SIG-M5 treated with dmso at 0.1 percent for 504 hours (cell line): ENCODE results near the gene TEDDM1.
"Not testable (repeated sequence)": the region's sequence is repeated elsewhere in the genome, so short reads cannot be mapped to it uniquely, and the experiment has no call there.

Experiments
- DNase-seq: peaks from one replicate; lab custom pipeline; 2025; ENCODE audit not compliant: unreplicated experiment; lab: John Stamatoyannopoulos, UW

The TEDDM1 gene

DNA sequence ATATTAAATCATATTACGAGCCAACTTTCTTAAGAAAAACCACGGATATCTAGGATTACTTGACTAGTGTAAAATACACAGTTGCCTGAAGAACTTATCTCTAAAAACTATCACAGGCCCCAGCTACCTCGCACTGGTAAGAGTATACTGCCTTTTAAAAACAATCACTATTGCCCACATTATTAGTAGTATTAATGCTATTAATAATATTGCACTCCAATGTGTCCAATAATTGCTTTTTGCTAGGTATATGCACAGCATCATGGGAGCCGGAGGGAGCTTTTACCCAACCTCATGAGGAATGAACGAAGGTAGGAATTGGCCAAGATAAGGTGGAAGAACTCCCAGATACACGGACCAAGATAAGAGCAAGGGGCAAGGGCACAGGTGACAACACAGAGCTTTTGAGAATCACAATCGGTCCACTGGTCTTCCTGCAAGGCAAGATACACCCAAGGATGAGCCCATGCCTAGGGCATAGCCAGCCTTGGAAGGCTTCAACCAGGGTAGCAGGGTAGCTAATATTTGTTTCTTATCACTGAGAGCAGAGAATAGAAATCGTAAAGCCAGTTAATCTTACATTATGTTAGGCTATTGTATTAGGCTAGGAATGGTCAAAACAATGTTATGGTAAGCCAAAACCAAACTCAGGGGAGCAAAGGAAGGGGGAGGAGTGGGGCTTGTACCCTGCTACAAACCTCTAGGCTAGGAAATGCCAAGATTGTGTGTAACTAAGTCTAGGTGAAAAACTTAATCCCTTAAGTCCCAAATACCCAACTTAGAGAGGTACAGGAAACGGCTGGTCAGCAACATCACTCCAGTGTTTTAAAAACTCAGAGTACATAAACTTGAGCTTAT lies 18.3 kb downstream of the TEDDM1 start:
- DNase-seq, result no peak

DNA sequence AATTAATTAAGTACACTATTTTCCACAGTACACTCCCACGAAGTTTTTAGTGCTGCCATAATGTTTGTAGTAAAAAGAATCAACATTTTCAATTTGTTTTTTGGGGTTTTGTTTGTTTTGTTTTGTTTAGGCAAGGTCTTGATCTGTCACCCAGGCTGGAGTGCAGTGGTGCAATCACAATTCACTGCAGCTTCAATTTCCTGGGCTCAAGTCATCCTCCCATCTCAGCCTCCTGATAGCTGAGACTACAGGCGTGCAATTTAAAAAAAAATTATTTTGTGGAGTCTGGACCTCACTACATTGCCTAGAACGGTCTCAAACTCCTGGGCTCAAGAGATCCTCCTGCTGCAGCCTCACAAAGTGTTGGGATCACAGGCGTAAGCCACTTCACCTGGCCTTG lies 20.3 kb downstream of the TEDDM1 start:
- DNase-seq, result no peak

DNA sequence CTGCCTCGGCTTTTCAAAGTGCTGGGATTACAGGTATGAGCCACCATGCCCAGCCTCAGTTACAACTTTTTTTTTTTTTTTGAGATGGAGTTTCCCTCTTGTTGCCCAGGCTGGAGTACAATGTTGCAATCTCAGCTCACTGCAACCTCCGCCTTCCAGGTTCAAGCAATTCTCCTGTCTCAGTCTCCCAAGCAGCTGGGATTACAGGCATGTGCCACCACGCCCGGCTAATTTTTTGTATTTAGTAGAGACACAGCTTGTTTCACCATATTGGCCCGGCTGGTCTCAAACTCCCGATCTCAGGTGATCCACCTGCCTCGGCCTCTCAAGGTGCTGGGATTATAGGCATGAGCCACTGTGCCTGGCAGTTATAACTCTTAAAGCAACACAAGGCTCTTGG lies 20.7 kb downstream of the TEDDM1 start:
- DNase-seq, result not testable (repeated sequence)

DNA sequence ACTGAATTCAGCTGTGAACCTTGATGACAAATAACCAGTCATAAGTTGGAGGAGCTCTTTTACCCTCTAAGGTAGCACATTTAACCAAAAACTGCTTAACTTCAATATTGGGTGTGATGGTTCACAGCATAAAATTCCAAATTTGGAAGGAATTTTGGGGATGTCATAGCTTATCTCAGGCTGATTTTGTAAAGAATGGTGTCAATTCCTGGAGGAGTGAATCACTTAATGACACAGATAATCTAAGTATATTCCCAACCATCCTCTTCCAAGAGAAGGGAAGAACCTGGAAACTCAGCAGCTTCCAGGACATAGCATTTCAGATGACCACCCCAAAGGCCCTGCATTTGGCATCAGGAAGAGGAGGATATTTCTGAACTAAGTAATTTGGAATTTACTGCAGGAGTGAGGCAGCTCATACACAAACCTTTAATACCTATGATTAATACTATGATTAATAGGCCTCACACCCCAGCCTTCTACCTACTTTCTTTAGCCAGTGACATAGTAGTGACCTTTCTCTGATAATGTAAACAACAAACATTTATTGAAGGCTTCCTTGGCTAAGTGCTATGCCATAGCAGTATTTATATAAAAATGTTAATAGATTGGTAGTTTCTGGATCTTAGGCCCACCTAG lies 23.4 kb downstream of the TEDDM1 start:
- no peak for DNase-seq

DNA sequence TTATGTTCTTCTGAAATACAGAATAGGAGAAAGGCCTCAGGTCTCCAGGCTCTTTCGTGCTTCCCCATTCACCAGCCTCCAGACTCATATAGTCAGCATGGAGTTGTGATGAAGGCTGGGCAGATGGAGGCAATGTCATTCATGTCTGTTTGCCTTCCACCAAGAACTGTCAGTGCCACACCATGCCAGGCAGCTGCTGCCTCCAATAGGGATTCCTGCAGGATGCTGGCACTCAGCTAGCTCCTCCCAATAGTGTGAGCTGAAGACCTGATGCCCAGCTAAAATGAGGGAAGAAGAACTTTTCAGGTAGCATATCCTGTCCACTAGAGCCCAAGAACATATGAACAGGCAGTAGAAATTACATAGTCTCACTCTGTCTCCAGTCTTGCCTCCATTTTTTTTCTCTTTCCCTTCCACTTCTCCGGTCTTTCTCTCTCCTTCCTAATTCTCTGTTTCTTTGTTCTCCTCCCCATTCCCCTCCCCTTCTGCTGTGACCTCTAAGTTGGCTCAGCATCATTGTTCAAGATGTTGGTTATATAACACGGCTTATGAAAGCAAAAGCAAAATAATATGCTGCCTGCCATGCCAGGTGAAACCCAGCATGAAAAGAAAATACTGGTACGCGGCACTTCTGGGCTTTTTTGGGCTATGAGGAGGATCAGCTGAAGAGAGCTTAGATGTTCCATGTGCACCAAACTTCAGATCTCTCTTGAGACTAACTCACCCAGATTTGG lies 26.2 kb downstream of the TEDDM1 start:
- DNase-seq, result no peak

DNA sequence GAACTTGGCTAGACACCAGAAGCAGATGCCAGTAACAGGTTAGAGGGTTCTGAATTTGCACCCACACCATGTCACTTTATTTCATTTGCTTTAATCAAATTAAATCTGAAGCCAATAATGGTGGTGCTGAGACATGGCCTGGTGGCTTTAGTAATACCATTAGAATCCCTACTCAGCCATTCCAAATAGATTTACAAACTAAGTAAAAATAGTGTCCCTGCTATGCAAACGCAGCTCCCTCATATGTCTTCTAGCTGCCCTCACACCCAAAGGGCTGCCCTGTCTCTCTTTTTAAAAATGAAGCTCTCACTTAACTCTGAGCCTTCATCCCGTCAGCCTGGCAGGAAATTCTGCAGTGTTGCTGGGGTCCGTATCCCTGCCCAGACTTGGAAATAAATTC lies 29.9 kb downstream of the TEDDM1 start:
- DNase-seq, result no peak

DNA sequence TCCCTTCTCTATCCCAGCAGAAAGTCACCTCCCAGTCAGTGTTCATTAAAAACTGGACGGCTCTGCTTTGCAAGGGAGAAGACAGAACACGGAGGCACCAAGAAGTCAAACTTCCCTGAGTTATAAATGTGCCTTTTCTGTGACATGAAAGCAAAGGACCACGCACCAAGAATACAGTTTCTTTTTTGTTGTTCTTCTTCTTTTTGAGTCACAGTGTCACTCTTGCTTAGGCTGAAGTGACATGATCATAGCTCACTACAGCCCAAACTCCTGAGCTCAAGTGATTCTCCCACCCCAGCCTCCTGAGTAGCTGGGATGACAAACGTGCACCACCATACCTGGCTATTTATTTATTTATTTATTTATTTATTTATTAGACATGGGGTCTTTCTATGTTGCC lies 31.6 kb downstream of the TEDDM1 start:
- no peak for DNase-seq

DNA sequence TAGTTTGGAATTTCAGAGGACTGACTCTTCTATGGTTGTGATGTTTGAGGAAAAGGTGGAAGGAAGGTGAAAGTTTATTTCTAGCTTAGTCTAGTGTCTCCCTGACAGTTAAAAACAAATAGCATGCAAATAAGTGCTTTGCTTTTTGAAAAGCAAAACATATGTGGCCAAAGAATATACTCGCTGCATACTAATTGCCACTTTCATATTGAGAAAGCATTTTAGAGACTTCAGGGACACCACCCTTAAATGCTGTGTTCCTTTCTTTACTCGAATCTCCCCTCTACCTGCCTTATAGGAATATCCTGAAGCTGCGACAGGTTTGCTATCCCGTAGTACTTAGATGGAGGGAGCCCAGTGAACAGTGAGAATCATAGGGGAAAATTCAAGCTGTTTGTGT lies 32.1 kb downstream of the TEDDM1 start:
- DNase-seq, result no peak

DNA sequence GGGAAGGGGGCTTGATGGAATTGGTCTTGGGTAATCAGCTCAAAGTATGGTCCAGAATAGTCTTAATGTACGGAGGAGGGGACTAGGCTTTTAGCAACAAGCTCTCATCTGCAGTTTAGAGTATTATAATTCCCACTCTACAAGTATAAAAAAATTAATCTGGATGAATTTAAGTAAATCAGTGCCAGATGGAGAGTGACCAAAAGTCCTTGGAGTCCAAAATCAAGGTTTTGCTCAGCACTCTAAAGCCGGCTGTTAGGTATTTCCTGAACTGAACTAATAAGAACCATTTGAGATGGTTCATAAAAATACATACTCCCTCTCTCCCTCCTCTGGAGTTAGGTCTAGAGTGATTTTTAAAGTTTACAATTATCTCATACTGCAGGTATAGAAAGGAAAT lies 32.5 kb downstream of the TEDDM1 start:
- no peak for DNase-seq

DNA sequence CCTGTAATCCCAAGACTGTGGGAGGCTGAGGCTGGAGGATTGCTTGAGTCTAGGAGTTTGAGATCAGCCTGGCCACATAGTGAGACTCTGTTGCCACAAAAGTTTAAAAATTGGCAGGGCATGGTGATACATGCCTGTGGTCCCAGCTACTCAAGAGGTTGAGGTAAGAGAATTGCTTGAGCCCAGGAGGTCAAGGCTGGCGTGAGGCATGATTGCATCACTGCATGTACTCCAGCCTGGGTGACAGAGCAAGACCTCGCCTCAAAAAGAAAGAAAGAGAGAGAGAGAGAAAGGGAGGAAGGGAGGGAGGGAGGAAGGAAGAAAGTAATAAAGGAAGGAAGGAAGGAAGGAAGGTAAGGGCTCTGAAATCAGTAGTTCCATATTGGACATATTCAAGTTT lies 33.9 kb downstream of the TEDDM1 start:
- no peak for DNase-seq

DNA sequence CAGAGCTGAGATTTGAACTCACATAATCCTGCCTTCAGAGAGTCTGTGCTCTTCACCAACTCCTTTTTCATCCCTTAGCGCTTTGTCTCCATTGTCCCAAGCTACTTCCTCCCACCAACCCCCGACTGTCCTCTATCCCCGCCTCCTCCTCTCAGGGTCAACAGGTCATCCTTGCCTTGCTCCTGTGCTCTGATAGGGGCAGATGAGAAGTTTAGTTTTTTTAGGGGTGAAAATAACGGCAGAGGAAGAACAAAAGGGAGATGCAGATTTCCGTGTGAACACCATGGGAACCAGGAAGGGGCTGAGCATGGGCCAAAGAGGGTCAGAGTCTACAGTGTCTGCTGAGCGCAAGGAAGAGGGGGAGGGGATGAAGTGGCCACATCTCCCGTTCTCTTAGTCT lies 40.8 kb downstream of the TEDDM1 start:
- no peak for DNase-seq

DNA sequence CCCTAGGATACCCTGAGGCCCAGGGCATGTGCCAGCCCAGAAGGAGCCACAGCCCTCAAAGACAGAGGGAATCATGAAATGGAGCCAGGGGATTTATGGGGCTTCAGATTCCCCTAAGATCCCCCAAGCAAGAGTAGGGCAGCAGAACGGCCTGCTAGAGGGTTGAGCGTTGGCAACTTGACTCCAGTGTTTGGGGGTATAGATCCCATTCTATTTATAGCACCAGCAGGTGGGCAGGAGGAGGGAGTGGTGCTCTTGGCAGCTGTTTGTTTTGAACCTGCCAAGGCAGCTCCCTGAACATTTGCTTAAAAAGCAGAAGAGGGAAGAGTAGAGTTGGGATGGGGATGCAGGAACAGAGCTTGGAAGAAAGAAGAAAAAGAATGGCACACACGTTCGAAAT lies 42.6 kb downstream of the TEDDM1 start:
- no peak for DNase-seq

DNA sequence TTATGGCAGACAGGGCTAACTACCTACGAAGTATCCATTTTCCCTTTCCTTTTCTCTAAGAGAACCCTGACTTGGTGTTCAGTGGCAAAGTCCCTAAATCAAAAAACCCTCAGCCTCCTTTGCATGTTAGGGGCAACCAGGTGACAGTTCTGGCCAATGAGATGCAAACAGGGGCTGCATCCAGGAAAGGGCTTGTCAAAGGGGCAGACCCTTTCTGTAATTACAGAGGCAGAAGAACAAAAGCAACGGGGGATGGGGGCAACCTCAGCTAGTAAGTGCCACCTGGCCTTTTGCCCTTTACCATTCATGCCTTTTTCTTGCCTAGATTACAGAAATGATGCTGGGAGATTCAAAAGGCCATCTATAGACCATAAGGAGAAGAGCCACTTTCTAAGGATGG lies 43.3 kb downstream of the TEDDM1 start:
- no peak for DNase-seq

DNA sequence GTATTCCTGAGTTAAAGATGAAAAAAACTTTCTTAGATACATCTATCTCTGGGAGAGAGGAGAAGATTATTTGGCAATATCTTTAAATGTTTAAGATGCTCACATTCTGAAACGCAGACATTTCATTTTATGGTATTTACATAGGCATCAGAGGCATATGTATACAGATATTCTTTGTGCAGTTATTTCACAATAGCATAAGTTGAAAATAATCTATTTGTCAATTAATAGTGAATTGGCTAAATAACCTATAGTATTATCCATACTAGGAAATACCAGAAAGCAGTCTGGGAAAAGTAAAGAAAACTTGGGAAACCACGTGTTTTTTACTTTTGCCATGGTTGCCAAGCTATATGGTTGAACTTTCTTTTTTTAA lies 44.8 kb downstream of the TEDDM1 start:
- no peak for DNase-seq

DNA sequence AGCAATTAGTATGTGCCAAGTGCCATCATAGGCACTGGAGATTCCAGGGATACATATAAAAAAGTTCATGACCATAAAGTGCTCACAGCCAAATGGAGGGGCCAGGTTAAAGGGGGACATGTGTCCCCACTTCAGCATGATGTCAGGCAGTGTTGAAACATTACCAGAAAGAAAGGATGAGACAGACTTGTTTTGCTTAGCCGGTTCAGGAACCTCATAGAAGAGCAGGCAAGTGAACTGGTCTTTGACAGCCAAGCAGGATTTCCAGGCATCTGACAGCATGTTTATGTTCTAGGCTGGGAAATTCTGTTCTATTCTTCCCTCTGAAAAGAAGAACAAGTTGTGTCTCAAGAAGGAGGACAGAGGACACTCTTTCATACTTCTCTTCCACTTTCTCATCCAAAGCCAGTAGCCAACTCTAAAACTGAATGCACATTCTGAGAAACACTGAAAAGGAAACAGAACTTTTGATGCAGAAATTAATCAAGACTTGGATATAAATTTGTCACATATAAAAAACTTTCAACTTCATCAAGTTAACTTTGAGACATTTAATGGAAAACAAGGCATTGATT lies 48.6 kb downstream of the TEDDM1 start:
- DNase-seq, result no peak

DNA sequence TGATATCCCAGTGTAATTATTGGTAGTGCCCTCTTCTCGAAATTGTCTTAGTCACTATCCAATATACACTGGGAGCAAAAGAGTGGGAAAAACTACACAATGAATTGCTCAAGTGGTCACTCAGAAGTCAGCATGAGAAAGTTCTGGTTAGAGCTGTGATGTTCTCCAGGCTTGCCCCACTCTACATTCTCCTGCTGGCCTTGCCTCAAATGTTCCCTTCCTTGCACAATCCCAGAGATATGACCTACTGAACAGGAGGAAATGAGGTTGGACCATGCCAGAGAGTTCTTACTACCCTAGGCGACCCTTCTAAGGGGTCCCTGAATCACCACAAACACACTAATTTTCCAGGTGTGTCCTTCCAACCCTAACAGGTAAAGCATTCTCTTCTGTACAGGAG lies 49.6 kb downstream of the TEDDM1 start:
- no peak for DNase-seq

DNA sequence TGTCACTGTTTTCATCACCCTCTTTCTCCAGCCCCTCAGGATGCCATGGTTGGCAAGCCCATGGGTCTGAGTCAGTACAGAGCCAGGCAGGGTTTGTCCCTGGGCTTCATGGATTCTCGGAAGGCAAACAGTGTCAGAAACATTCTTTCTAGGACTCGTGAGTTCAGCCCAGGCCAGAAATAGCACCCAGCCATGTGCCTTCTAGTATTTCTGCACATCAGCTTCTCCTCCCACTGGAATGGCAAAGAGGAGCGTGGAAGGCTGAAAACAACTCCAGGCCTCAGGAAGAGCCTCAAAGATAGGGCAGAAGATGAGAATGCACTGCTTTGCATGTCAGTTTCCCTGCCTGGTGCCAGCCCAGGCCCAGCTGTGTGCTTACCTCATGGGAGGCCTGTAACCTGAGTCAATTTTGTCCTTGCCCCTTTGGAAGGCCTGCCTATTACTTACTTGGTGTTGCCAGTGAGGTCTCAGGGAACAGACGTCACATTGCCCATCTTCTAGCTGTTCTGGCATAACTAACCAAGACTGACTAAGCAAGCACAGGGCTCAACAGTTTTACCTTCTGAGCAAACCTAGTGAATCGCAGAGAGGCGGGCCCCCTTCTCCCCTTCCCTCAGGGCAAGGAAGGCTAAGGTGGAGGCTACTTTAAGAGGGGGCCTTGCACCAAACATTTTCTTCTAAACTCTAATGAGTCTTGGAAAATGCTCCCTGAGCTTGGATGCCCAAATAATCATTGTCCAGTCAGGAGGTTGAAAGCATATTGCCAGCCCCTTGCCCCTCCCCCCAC lies 51.3 kb downstream of the TEDDM1 start:
- DNase-seq, result no peak
